Neural crest cell (in vitro differentiated cells): ENCODE results near the gene ACBD3. TPM values are rescaled to one million over a fixed set of nuclear protein-coding genes. Genes with fewer than 3 reads are reported as not detected.

Experiments
- DNase-seq: peaks from one replicate; pipeline ENCODE4 v3.0.0; 2021; ENCODE audit warnings: low read depth, mixed read lengths, low spot score
- H3K27ac Mint-ChIP-seq: one replicate; pipeline ENCODE4 v1.8.0; 2021; ENCODE audit warnings: mild to moderate bottlenecking, mixed read lengths; ENCODE audit not compliant: unreplicated experiment
- H3K27me3 Mint-ChIP-seq: 2 replicates; pipeline ENCODE4 v1.8.0; 2021; ENCODE audit warnings: low read depth, mild to moderate bottlenecking, mixed read lengths
- H3K36me3 Mint-ChIP-seq: 2 replicates; pipeline ENCODE4 v1.8.0; 2021; ENCODE audit warnings: low read depth, mild to moderate bottlenecking, mixed read lengths
- H3K4me1 Mint-ChIP-seq: 2 replicates; pipeline ENCODE4 v1.8.0; 2021; ENCODE audit warnings: mixed read lengths
- H3K4me3 Mint-ChIP-seq: one replicate; pipeline ENCODE4 v1.8.0; 2021; ENCODE audit warnings: mild to moderate bottlenecking, mixed read lengths
- H3K9me3 Mint-ChIP-seq: 2 replicates; pipeline ENCODE4 v1.8.0; 2021; ENCODE audit warnings: mixed read lengths
- total RNA-seq: library from RNA; stranded (reverse); gene quantifications from 2 replicates; pipeline ENCODE4 v1.2.1, GENCODE V29; 2021
- TF ChIP-seq, protein P1 (sequence below): fragments of 200-600 bp; sonication (generic); conservative IDR thresholded peaks from 2 replicates; pipeline ENCODE4 v1.5.0; 2021; ENCODE audit warnings: antibody characterized with exemption, mild to moderate bottlenecking

The ACBD3 gene
- total RNA-seq, 1 donor from 2014 or later, result 22.1 TPM

DNA sequence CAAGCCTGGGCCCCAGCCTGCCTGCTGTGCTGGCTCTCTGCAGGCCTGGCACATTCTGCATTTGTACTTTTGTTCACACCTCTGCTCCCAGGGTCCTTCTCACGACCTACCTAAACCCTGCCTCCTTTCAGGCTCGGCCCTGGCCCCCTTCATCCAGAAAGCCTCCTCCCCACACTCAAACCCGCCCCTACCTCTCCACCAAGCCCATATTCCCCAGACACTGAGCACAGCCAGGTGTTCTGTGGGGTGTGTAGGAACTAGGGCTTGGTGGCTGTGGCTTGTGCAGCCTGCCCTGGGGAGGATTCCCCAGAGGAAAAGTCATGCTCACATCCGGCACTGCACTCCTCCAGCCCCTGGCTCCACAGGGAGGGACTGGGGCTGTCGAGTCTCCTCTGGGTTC lies 28.7 kb upstream of the ACBD3 start:
- H3K36me3 Mint-ChIP-seq, result no peaks in the 10 kb centered on the region
- DNase-seq, result no peak
- H3K27me3 Mint-ChIP-seq, result peaks cover 6% of the 10 kb centered on the region
- H3K4me1 Mint-ChIP-seq, result peaks cover 4% of the 10 kb centered on the region
- H3K4me3 Mint-ChIP-seq, result no peak overlapping the region
- H3K9me3 Mint-ChIP-seq, result no peaks in the 10 kb centered on the region
- no peak overlapping the region for H3K27ac Mint-ChIP-seq
- TF ChIP-seq, protein P1, sequence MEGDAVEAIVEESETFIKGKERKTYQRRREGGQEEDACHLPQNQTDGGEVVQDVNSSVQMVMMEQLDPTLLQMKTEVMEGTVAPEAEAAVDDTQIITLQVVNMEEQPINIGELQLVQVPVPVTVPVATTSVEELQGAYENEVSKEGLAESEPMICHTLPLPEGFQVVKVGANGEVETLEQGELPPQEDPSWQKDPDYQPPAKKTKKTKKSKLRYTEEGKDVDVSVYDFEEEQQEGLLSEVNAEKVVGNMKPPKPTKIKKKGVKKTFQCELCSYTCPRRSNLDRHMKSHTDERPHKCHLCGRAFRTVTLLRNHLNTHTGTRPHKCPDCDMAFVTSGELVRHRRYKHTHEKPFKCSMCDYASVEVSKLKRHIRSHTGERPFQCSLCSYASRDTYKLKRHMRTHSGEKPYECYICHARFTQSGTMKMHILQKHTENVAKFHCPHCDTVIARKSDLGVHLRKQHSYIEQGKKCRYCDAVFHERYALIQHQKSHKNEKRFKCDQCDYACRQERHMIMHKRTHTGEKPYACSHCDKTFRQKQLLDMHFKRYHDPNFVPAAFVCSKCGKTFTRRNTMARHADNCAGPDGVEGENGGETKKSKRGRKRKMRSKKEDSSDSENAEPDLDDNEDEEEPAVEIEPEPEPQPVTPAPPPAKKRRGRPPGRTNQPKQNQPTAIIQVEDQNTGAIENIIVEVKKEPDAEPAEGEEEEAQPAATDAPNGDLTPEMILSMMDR, result no peak

DNA sequence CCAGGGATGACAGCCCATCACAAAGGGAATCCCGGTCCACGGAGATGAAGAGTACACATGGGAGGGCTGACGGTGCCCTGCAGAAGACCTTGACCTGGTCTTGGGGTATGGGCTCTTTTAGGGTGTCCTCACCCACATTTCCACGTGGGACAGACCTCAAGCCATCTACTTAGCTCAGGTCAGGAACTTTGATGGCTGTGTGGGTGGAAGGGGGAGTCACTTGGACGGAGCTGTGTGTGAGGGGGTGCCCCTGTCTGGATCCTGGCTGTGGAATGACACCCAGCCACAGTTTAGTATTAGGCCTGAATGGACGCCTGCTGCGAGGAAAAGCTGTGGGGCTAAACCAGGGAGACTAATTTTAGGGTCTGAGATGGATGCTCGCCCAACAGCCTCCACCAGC lies 26.0 kb upstream of the ACBD3 start:
- TF ChIP-seq, protein P1, result no peak
- H3K9me3 Mint-ChIP-seq, result no peaks in the 10 kb centered on the region
- peaks cover 2% of the 10 kb centered on the region for H3K27me3 Mint-ChIP-seq
- H3K27ac Mint-ChIP-seq, result no peak overlapping the region
- peaks cover 4% of the 10 kb centered on the region for H3K4me1 Mint-ChIP-seq
- DNase-seq, result no peak
- H3K36me3 Mint-ChIP-seq, result no peaks in the 10 kb centered on the region
- no peak overlapping the region for H3K4me3 Mint-ChIP-seq

DNA sequence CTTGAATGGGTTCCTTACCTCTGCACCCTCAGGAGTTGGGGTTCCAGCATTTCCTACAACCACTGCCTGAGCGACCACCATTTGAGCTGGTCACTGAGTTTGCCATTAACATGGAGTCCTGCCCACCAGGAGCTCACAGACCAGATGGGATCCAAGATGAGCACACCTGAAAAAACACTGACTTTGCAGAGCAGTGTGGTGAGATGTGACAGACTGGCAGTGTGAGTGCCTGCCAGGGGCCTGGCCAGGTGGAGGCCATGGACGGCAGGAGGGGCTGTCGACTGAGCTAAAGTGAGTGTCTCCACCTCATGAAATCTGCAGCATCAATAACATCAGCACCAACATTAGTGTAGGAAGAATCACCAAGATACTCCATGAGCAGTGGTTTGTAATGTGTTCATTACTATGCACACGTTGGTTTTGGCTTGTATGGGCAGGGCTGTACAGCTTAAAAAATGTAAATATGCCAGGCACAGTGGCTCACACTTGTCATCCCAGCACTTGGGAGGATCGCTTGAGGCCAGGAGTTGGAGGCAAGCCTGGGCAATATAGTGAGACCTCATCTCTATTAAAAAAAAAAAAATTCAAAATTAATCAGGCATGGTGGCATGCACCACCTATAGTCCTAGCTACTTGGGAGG lies 24.8 kb upstream of the ACBD3 start:
- peaks cover 5% of the 10 kb centered on the region for H3K27me3 Mint-ChIP-seq
- TF ChIP-seq, protein P1, result no peak
- H3K9me3 Mint-ChIP-seq, result no peaks in the 10 kb centered on the region
- no peak overlapping the region for H3K27ac Mint-ChIP-seq
- DNase-seq, result no peak
- no peaks in the 10 kb centered on the region for H3K36me3 Mint-ChIP-seq
- H3K4me3 Mint-ChIP-seq, result no peak overlapping the region
- peaks cover 4% of the 10 kb centered on the region for H3K4me1 Mint-ChIP-seq

DNA sequence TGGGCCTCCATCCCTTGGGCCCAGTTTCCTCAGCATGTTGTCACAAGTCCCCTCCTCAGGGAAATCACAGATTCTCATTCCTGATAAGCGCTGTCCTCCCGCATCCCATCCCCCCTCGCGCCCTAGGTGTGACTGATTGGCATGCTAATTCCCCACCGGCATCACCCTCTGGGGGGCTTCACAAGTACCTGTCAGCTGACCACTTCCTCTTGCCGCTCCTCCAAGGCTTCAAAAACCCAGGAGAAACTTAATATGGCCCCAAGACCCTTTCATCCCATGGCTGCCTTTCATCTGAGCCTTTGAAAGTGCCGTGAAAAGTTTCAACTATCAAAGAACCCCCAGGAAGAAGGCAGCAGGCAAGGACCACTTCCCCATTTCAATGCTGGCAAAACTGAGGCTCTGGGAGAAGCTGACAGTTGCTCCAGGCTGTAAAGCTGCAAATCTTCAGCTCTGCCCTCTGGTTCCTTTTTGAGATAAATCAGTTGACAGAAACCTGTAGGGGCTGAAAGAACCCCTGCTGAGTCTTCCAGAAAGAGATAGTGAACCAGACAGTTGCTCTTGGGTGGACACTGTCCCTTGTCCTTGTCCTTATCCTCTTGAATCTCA lies 24.1 kb upstream of the ACBD3 start:
- Mint-ChIP-seq H3K4me1 (peaks cover 4% of the 10 kb centered on the region), H3K27ac (no peak overlapping the region), H3K9me3 (no peaks in the 10 kb centered on the region), H3K36me3 (no peaks in the 10 kb centered on the region), H3K27me3 (peaks cover 5% of the 10 kb centered on the region), H3K4me3 (no peak overlapping the region)
- no peak for DNase-seq
- TF ChIP-seq, protein P1, result no peak

DNA sequence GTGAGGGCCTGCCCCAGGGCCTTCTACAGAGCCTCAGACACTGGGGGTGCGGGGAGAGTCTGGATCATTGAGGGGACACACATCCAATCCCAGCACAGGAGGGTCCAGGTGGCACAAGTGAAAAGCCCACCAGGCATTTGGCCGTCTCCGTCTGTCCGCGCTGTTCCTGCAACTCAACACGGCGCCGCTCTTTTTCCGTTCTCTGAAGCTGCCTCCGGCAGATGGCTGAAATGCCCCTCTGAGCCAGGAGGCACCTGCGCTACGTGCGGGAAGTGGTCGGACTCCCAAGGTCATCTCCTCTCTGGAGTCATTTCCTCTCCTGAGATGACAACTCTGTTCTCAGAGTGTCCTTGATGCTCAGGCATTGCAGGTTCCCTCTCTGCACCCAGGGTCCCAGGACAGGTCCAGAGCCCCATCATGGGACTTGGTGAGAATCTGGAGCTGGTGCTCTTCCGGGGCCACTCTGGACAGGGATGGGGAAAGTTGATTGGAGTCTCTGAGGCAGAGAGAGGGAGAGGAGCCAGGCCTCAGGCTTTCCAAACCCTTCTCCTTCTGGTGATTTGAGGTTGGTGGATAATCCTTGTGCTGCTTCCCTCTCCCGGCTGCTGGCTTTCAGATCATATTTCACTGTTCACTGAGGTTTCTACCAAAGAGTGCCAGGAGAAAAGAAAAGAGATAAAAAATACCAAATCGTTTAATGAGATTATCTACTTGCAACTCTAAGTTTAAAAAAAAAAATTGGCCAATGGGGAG lies 22.9 kb upstream of the ACBD3 start:
- peak overlapping the region; percentile 52 for H3K27ac Mint-ChIP-seq
- H3K9me3 Mint-ChIP-seq, result no peaks in the 10 kb centered on the region
- peaks cover 4% of the 10 kb centered on the region for H3K4me1 Mint-ChIP-seq
- H3K27me3 Mint-ChIP-seq, result peaks cover 5% of the 10 kb centered on the region
- DNase-seq, result no peak
- TF ChIP-seq, protein P1, result no peak
- H3K4me3 Mint-ChIP-seq, result no peak overlapping the region
- H3K36me3 Mint-ChIP-seq, result no peaks in the 10 kb centered on the region
